ENCODE measurements around the gene SNAP29.
"Not testable (repeated sequence)": the region's sequence is repeated elsewhere in the genome, so short reads cannot be mapped to it uniquely, and the experiment has no call there.

SNAP29 gene

DNA sequence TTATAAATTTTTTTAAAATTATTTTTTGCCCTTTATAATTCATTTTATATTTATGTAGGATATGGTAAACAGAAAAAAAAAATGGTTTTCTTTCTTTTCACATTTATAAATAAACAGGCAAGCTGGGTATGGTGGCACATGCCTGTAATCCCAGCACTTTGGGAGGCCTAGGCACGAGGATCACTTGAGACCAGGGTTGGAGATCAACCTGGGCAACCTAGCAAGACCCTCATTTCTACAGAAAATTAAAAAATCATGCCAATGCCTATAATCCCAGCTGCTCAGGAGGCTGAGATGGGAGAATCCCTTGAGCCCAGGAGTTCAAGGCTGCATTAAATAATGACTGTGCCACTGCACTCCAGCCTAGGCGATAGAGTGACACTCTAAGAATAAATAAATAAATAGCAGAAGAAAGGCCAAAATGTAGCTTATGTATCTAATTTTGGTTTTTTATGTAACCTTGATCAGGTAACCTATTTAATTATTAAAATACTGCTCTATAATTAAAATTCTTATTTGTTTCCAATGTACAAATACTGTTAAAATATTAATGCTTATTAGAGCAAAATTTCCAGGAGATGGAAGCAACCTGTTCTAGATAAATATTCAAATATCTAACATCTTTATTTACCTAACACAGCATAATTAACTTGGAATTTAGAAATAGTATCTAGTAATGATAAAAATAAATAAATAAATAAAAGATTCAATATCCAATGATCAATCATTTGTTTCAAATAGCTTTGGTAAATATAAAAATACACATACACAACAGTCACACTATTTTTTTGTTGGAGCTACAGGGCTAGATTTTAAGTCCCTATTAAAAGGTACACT, 21.6 kb upstream of the SNAP29 start:
- TF ChIP-seq CTCF (conservative IDR thresholded peaks at IDR 0.05; ENCODE audit: low read depth, low read length), result no peak
- H3K4me3 ChIP-seq (ENCODE audit: low read length), result no peak overlapping the region
- no peak for DNase-seq (ENCODE audit: low read depth)

DNA sequence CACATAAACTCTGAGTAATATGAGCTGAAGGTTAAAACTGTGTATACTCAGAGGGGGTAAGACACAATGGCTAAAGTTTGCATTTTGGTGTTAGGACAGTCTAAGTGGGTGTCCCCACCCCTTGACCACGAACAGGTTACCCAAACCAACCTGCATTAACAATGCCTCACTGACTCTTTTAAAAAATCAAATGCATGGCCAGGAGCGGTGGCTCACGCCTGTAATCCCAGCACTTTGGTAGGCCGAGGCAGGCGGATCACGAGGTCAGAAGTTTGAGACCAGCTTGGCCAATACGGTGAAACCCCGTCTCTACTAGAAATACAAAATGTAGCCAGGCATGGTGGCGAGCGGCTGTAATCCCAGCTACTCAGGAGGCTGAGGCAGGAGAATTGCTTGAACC, 19.5 kb upstream of the SNAP29 start:
- not testable (repeated sequence) for H3K4me3 ChIP-seq (ENCODE audit: low read length); DNase-seq (ENCODE audit: low read depth)

GRCh38 chr22:20839837-20840645, 18.8 kb upstream of the SNAP29 start:
- no peak for TF ChIP-seq CTCF (conservative IDR thresholded peaks at IDR 0.05; ENCODE audit: low read depth, low read length)
- no peak overlapping the region for H3K4me3 ChIP-seq (ENCODE audit: low read length)
- no peak for DNase-seq (ENCODE audit: low read depth)

- TF ChIP-seq CTCF (conservative IDR thresholded peaks at IDR 0.05; ENCODE audit: low read depth, low read length), result no peak
- no peak for DNase-seq (ENCODE audit: low read depth)
These were observed 18.0 kb upstream of the SNAP29 start for GRCh38 chr22:20840646-20841371.

DNA sequence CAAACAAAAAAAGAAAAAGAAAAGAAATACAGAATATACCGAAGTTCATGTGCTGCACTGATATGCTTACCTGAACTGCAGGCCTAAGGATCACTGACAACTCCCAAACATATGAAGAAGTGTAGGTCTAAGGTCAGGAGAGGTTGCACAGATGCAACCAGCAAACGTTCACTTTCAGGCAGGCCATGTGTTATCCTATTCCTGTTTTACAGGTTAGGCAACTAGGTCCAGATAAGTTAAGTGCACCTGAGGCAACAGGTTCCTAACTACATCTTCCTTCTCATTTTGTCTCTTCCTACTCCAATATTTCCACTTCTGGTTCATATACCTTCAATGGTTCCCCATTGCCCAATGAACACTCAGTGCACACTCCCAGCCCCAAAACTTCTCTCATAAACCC, 15.3 kb upstream of the SNAP29 start:
- no peak overlapping the region for H3K4me3 ChIP-seq (ENCODE audit: low read length)
- no peak for DNase-seq (ENCODE audit: low read depth)
- TF ChIP-seq CTCF (conservative IDR thresholded peaks at IDR 0.05; ENCODE audit: low read depth, low read length), result no peak

More at GRCh38 chr22:20840646-20841371, 18.0 kb upstream of the SNAP29 start:
- H3K4me3 ChIP-seq (ENCODE audit: low read length), result no peak overlapping the region

DNA sequence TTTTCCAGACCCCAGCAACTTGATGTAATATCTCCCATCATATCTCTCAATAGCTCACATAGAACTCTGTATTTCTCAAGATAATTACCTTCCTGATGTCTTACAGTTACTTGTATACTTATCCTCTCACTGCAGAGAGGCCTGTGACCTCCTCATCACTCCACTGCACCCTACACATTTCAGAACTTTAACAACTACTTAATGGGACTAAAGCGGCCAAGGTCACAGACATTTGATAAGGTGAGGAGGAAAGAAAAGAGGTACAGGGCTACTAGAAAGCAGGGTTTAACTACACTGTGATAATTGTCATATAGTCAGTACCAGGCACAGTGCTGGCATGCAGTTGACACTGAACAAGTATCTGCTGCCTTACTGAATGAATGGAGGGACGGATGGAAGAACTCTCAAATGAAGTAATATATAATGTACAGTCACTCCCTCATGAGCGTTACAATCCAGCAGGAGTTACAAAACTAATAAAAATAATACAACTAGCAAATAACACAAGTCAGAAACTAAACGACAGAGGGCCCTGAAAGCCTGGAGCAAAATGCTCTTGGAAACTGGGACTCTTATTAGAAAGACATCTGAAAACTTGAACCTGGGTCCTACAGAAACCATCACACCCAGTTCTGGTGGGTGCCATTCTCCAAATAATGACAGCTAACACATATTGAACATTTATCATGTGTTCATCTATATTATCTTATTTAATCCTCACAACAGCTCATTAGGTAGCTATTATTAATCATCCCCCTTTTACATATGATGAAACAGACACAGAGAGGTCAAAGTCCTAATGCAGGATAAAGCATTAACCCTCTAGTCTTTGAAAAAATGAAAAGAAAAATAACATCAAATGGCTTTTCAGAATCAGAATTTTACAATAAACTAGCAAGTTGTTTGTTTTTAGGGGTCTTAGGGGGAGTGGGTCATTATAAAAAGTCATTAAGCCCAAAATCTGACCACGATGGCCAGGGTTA, 14.5 kb upstream of the SNAP29 start:
- TF ChIP-seq CTCF (conservative IDR thresholded peaks at IDR 0.05; ENCODE audit: low read depth, low read length), result no peak
- no peak overlapping the region for H3K4me3 ChIP-seq (ENCODE audit: low read length)
- no peak for DNase-seq (ENCODE audit: low read depth)

Measured in retinal pigment epithelial cell (primary cell).